ENCODE data around the gene CUX1. TPM values are rescaled to one million over a fixed set of nuclear protein-coding genes. Genes with fewer than 3 reads are reported as not detected.

CUX1 gene
- total RNA-seq, 1 experiment from 2014 or later, result 53.5 TPM

GRCh38 chr7:102036958-102037357 lies 219.5 kb downstream of the CUX1 start:
- Histone ChIP-seq H2BK20ac (ENCODE audit: low read depth, low read length, poor library complexity, severe bottlenecking) (no peak overlapping the region), H3K4me1 (ENCODE audit: insufficient read depth, low read length) (no peaks in the 10 kb centered on the region), H3K79me2 (ENCODE audit: insufficient read depth, low read length) (no peaks in the 10 kb centered on the region), H3K9ac (ENCODE audit: extremely low read depth, insufficient read length, low read length) (no peak overlapping the region), H3K4ac (ENCODE audit: low read depth, low read length) (no peak overlapping the region), H3K56ac (ENCODE audit: insufficient read length, low read depth, low read length) (no peak overlapping the region), H3K27me3 (ENCODE audit: insufficient read depth, low read length) (no peaks in the 10 kb centered on the region), H4K8ac (replicated peaks; ENCODE audit: insufficient read length, low read depth, low read length) (no peak overlapping the region), H3K14ac (ENCODE audit: insufficient read depth, low read length) (no peak overlapping the region), H3K23ac (ENCODE audit: insufficient read length, low read depth, low read length) (no peak overlapping the region), H3T11ph (ENCODE audit: low read length) (no peak overlapping the region), H4K91ac (ENCODE audit: insufficient read length, low read depth, low read length) (no peak overlapping the region), H3K9me3 (ENCODE audit: control insufficient read depth, low read depth, low read length) (no peaks in the 10 kb centered on the region), H3K27ac (ENCODE audit: insufficient read length, low read depth, low read length) (no peak overlapping the region), H2BK15ac (ENCODE audit: low read depth, low read length) (no peak overlapping the region), H3K23me2 (ENCODE audit: insufficient read length, low read depth, low read length, poor library complexity, severe bottlenecking) (no peaks in the 10 kb centered on the region), H3K79me1 (ENCODE audit: insufficient read depth, low read depth, low read length, poor library complexity, severe bottlenecking) (peaks cover 2% of the 10 kb centered on the region), H2BK120ac (ENCODE audit: low read depth, low read length, poor library complexity, severe bottlenecking) (no peak overlapping the region), H3K4me2 (ENCODE audit: insufficient read depth, insufficient read length, low read length) (no peak overlapping the region), H4K5ac (ENCODE audit: insufficient read length, low read depth, low read length) (no peak overlapping the region), H2AK5ac (ENCODE audit: insufficient read length, low read length) (no peak overlapping the region), H2BK5ac (ENCODE audit: insufficient read length, low read length) (no peak overlapping the region), H3K18ac (ENCODE audit: insufficient read length, low read depth, low read length) (no peak overlapping the region), H4K20me1 (ENCODE audit: control insufficient read depth, insufficient read depth, insufficient read length) (no peaks in the 10 kb centered on the region), H2BK12ac (ENCODE audit: insufficient read length, low read depth, low read length) (no peak overlapping the region), H2AFZ (ENCODE audit: low read length) (no peak overlapping the region)
- no peak for TF ChIP-seq CTCF (conservative IDR thresholded peaks at IDR 0.05)
- H3K9me3 Mint-ChIP-seq, result no peaks in the 10 kb centered on the region
- no peaks in the 10 kb centered on the region for H3K27me3 Mint-ChIP-seq (ENCODE audit: low read depth)
- no CpG with 5 or more reads among the region's 5 CpGs for WGBS (ENCODE audit: extremely low coverage, insufficient read length, low lambda C conversion rate)
- H3K36me3 Mint-ChIP-seq (ENCODE audit: insufficient read depth in 1 of 3, low read depth in 3 of 3), result peaks cover 0 to 6% (median 0%) of the 10 kb centered on the region in 3 experiments; a peak in 1 of 7 replicates
- H3K4me3 Mint-ChIP-seq, result no peak overlapping the region
- H3K4me1 Mint-ChIP-seq, result no peaks in the 10 kb centered on the region
- H3K27ac Mint-ChIP-seq, result no peak overlapping the region; a peak in 2 of 7 replicates
- DNase-seq, result no peak

Measured in H9 (cell line).